Gastrocnemius medialis (tissue), 4 donors: Measurements from ENCODE around the gene MYO1E.

Experiments
- CTCF ChIP-seq, 5 experiments: fragments of 450-650 bp in 3 of 5; fragments of 200-600 bp in 2 of 5; sonication (generic) in 2 of 5; IDR thresholded peaks in 4 of 5; conservative IDR thresholded peaks in 1 of 5; 1 replicate in 4 of 5; 2 replicates in 1 of 5; pipeline ENCODE4 v1.5.1; 2016 to 2019; ENCODE audit warnings: antibody characterized with exemption in 5 of 5, mild to moderate bottlenecking in 3 of 5, moderate library complexity in 3 of 5
- POLR2A ChIP-seq, 2 donors: fragments of 450-650 bp; IDR thresholded peaks; one replicate each; pipeline ENCODE4 v1.6.1; 2017; ENCODE audit warnings: antibody characterized with exemption in 2 of 2, mild to moderate bottlenecking in 2 of 2, moderate library complexity in 2 of 2

GRCh38 chr15:59137566-59137965, 235.1 kb downstream of the MYO1E start:
- TF ChIP-seq POLR2A (IDR thresholded peaks at IDR 0.05) = no peak
- no peak for TF ChIP-seq CTCF (IDR thresholded peaks at IDR 0.05 in 4 of 5, conservative IDR thresholded peaks at IDR 0.05 in 1 of 5)
